ENCODE results near the gene TCP11L2. TPM values are rescaled to one million over a fixed set of nuclear protein-coding genes. Genes with fewer than 3 reads are reported as not detected.

The TCP11L2 gene
- total and polyA plus RNA-seq, 9 of the 15 experiments (the other 6 are each of a cell fraction or from before 2014, with no cell fraction given) = 0.39 to 4.5 (median 1.3) TPM

DNA sequence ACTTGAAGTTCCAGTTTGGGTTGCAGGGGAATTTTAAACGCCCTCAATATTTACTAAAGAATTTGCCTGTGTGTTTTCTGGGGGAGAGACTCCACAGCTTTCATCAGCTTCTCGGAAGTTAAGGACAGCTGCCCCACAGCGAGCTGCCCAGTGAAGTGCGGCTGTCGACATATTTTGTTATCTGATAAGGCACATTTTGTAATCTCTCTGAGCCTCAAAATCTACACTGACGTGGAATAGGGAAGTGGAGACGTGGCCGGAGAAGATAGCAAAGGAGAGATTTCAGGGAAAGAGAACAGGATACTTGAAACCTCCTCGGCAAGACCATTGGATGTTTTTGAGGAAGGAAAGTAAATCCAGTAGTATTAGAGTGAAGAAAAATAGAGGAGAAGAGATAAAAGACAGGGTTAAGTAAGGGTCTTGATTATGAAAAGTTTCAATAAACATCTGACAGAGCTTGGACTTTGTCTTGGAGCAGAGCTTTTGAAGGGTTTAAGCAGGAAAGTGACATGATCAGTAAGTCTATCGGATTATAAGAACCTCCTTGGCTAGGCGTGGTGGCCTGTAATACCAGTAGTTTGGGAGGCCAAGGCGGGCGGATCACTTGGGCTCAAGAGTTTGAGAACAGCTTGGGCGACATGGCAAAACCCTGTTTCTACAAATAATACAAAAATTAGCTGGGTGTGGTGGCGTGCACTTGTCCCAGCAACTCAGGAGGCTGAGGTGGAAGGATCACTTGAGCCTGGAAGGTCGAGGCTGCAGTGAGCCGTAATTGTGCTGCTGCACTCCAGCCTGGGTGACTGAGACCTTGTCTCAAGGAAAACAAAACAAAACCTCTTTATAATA lies 56.1 kb downstream of the TCP11L2 start (continued):
- no peak for TF ChIP-seq MECOM (CRISPR knock-in tag; IDR thresholded peaks at IDR 0.05)
- TF ChIP-seq NFYB (IDR thresholded peaks at IDR 0.05; ENCODE audit: extremely low read depth, insufficient read length) = no peak
- TF ChIP-seq LCOR (CRISPR knock-in tag; IDR thresholded peaks at IDR 0.05) = 0 out of 2 replicates have a peak, but pooled peaks have one; percentile 43
- peak; percentile 23 to 94; a peak in 3 of 4 replicates for TF ChIP-seq RCOR1 (IDR thresholded peaks at IDR 0.05; ENCODE audit: borderline replicate concordance in 1 of 2, low read depth in 2 of 2, low read length in 2 of 2)
- TF ChIP-seq, protein P1, sequence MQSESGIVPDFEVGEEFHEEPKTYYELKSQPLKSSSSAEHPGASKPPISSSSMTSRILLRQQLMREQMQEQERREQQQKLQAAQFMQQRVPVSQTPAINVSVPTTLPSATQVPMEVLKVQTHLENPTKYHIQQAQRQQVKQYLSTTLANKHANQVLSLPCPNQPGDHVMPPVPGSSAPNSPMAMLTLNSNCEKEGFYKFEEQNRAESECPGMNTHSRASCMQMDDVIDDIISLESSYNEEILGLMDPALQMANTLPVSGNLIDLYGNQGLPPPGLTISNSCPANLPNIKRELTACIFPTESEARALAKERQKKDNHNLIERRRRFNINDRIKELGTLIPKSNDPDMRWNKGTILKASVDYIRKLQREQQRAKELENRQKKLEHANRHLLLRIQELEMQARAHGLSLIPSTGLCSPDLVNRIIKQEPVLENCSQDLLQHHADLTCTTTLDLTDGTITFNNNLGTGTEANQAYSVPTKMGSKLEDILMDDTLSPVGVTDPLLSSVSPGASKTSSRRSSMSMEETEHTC (IDR thresholded peaks at IDR 0.05) = no peak
- TF ChIP-seq, protein P2, sequence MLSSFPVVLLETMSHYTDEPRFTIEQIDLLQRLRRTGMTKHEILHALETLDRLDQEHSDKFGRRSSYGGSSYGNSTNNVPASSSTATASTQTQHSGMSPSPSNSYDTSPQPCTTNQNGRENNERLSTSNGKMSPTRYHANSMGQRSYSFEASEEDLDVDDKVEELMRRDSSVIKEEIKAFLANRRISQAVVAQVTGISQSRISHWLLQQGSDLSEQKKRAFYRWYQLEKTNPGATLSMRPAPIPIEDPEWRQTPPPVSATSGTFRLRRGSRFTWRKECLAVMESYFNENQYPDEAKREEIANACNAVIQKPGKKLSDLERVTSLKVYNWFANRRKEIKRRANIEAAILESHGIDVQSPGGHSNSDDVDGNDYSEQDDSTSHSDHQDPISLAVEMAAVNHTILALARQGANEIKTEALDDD (IDR thresholded peaks at IDR 0.05) = no peak; the same call in 1 of the 2 replicates
- no peak for TF ChIP-seq ZNF699 (CRISPR knock-in tag; IDR thresholded peaks at IDR 0.05; ENCODE audit: insufficient replicate concordance)
- TF ChIP-seq TSC22D4 (tag; IDR thresholded peaks at IDR 0.05) = no peak
- peak; percentile 79 for TF ChIP-seq SOX6 (IDR thresholded peaks at IDR 0.05)
- TF ChIP-seq CHCHD3 (CRISPR knock-in tag; IDR thresholded peaks at IDR 0.05) = no peak
- TF ChIP-seq, protein P3, sequence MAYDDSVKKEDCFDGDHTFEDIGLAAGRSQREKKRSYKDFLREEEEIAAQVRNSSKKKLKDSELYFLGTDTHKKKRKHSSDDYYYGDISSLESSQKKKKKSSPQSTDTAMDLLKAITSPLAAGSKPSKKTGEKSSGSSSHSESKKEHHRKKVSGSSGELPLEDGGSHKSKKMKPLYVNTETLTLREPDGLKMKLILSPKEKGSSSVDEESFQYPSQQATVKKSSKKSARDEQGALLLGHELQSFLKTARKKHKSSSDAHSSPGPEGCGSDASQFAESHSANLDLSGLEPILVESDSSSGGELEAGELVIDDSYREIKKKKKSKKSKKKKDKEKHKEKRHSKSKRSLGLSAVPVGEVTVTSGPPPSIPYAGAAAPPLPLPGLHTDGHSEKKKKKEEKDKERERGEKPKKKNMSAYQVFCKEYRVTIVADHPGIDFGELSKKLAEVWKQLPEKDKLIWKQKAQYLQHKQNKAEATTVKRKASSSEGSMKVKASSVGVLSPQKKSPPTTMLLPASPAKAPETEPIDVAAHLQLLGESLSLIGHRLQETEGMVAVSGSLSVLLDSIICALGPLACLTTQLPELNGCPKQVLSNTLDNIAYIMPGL (CRISPR knock-in tag; IDR thresholded peaks at IDR 0.05) = no peak
- TF ChIP-seq SMARCE1 (IDR thresholded peaks at IDR 0.05) = peak; percentile 95
- TF ChIP-seq, protein P4, sequence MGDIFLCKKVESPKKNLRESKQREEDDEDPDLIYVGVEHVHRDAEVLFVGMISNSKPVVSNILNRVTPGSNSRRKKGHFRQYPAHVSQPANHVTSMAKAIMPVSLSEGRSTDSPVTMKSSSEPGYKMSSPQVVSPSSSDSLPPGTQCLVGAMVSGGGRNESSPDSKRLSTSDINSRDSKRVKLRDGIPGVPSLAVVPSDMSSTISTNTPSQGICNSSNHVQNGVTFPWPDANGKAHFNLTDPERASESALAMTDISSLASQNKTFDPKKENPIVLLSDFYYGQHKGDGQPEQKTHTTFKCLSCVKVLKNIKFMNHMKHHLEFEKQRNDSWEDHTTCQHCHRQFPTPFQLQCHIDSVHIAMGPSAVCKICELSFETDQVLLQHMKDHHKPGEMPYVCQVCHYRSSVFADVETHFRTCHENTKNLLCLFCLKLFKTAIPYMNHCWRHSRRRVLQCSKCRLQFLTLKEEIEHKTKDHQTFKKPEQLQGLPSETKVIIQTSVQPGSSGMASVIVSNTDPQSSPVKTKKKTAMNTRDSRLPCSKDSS (IDR thresholded peaks at IDR 0.05; ENCODE audit: low read depth, partially characterized antibody) = no peak
- TF ChIP-seq MYNN (IDR thresholded peaks at IDR 0.05) = 0 out of 2 replicates have a peak, but pooled peaks have one; percentile 34
- no peak for TF ChIP-seq MYNN (CRISPR knock-in tag; IDR thresholded peaks at IDR 0.05)
- TF ChIP-seq, protein P5, sequence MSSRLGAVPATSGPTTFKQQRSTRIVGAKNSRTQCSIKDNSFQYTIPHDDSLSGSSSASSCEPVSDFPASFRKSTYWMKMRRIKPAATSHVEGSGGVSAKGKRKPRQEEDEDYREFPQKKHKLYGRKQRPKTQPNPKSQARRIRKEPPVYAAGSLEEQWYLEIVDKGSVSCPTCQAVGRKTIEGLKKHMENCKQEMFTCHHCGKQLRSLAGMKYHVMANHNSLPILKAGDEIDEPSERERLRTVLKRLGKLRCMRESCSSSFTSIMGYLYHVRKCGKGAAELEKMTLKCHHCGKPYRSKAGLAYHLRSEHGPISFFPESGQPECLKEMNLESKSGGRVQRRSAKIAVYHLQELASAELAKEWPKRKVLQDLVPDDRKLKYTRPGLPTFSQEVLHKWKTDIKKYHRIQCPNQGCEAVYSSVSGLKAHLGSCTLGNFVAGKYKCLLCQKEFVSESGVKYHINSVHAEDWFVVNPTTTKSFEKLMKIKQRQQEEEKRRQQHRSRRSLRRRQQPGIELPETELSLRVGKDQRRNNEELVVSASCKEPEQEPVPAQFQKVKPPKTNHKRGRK (tag; IDR thresholded peaks at IDR 0.05) = no peak
- no peak for TF ChIP-seq CREBBP (IDR thresholded peaks at IDR 0.05; ENCODE audit: low read depth, low read length)
- TF ChIP-seq, protein P6, sequence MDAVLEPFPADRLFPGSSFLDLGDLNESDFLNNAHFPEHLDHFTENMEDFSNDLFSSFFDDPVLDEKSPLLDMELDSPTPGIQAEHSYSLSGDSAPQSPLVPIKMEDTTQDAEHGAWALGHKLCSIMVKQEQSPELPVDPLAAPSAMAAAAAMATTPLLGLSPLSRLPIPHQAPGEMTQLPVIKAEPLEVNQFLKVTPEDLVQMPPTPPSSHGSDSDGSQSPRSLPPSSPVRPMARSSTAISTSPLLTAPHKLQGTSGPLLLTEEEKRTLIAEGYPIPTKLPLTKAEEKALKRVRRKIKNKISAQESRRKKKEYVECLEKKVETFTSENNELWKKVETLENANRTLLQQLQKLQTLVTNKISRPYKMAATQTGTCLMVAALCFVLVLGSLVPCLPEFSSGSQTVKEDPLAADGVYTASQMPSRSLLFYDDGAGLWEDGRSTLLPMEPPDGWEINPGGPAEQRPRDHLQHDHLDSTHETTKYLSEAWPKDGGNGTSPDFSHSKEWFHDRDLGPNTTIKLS (IDR thresholded peaks at IDR 0.05; ENCODE audit: borderline replicate concordance, low read depth) = peak; percentile 99
- no peak for TF ChIP-seq PURB (CRISPR knock-in tag; IDR thresholded peaks at IDR 0.05; ENCODE audit: low read depth)
